Measurements from ENCODE around the gene SH3BGRL.
A peak's percentile ranks its signal among the peaks of the same experiment; 100 is the strongest.

The SH3BGRL gene

DNA sequence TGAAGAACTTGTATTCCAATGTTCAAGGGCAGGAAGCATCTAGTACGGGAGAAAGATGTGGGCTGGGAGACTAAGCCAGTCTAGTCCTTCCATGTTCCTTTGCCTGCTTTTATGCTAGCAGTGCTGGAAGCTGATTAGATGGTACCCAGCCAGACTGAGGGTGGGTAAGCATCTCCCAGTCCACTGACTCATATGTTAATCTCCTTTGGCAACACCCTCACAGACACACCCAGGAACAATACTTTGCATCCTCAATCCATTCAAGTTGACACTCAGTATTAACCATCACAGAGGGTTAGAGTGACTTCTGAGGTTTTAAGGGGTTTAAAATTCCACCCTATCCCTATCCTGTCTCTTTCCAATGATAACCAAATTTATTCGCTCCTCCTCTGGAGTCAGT is 6.6 kb upstream of the SH3BGRL start:
- H4K20me1 ChIP-seq (ENCODE audit: insufficient read depth, low read length): no peaks in the 10 kb centered on the region
- TF ChIP-seq EZH2 (IDR thresholded peaks at IDR 0.05; ENCODE audit: borderline replicate concordance, low read depth, low read length, severe bottlenecking): no peak
- TF ChIP-seq, protein P1, sequence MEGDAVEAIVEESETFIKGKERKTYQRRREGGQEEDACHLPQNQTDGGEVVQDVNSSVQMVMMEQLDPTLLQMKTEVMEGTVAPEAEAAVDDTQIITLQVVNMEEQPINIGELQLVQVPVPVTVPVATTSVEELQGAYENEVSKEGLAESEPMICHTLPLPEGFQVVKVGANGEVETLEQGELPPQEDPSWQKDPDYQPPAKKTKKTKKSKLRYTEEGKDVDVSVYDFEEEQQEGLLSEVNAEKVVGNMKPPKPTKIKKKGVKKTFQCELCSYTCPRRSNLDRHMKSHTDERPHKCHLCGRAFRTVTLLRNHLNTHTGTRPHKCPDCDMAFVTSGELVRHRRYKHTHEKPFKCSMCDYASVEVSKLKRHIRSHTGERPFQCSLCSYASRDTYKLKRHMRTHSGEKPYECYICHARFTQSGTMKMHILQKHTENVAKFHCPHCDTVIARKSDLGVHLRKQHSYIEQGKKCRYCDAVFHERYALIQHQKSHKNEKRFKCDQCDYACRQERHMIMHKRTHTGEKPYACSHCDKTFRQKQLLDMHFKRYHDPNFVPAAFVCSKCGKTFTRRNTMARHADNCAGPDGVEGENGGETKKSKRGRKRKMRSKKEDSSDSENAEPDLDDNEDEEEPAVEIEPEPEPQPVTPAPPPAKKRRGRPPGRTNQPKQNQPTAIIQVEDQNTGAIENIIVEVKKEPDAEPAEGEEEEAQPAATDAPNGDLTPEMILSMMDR (IDR thresholded peaks at IDR 0.05; ENCODE audit: borderline replicate concordance, extremely low read depth, low read length, poor library complexity, severe bottlenecking): no peak
- H3K9ac ChIP-seq (ENCODE audit: low read depth, low read length): no peak overlapping the region
- H3K27me3 ChIP-seq (ENCODE audit: insufficient read depth, low read length, poor library complexity): no peaks in the 10 kb centered on the region
- no peaks in the 10 kb centered on the region for H3K4me1 ChIP-seq (ENCODE audit: insufficient read depth, low read length)
- no peak overlapping the region for H3K4me3 ChIP-seq (ENCODE audit: low read depth in 1 of 2, low read length in 2 of 2)
- no peak for DNase-seq
- ATAC-seq (ENCODE audit: insufficient read depth, low read depth): no peak
- no peaks in the 10 kb centered on the region for H3K9me3 ChIP-seq (ENCODE audit: insufficient read depth, low read length, severe bottlenecking)
- H3K4me2 ChIP-seq (ENCODE audit: insufficient read depth, low read length): no peak overlapping the region
- no peaks in the 10 kb centered on the region for H3K79me2 ChIP-seq (ENCODE audit: insufficient read depth, low read length)
- no peak overlapping the region for H2AFZ ChIP-seq (ENCODE audit: low read depth, low read length)
- no peaks in the 10 kb centered on the region for H3K36me3 ChIP-seq (ENCODE audit: insufficient read depth, low read length)
- no peak overlapping the region for H3K27ac ChIP-seq (ENCODE audit: low read length)

DNA sequence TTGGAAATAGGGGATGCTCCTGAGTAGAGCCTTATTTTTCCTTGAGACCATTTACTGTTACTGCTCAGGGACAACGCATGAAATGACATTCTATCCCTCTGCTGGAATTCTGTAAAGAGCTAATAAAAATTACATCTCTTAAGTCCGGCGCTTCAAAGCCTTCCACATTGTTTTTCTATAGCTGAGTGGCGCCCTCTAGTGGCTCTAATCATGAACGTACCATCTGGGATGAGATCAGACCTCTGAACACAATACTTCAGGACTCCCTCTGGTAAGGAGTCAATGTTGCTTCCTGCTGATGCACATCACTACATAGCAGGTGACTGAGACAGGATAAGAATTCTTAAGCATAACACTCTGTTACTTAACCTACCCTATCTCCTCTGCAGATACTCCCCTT is 6.2 kb upstream of the SH3BGRL start:
- Histone ChIP-seq H3K4me3 (ENCODE audit: low read depth in 1 of 2, low read length in 2 of 2) (no peak overlapping the region), H4K20me1 (ENCODE audit: insufficient read depth, low read length) (no peaks in the 10 kb centered on the region), H2AFZ (ENCODE audit: low read depth, low read length) (no peak overlapping the region), H3K4me2 (ENCODE audit: insufficient read depth, low read length) (no peak overlapping the region), H3K27me3 (ENCODE audit: insufficient read depth, low read length, poor library complexity) (no peaks in the 10 kb centered on the region), H3K9me3 (ENCODE audit: insufficient read depth, low read length, severe bottlenecking) (no peaks in the 10 kb centered on the region), H3K79me2 (ENCODE audit: insufficient read depth, low read length) (0 out of 2 replicates have a peak, but pooled peaks cover under 1% of the 10 kb centered on the region), H3K27ac (ENCODE audit: low read length) (no peak overlapping the region), H3K36me3 (ENCODE audit: insufficient read depth, low read length) (no peaks in the 10 kb centered on the region), H3K9ac (ENCODE audit: low read depth, low read length) (no peak overlapping the region), H3K4me1 (ENCODE audit: insufficient read depth, low read length) (peaks cover 1% of the 10 kb centered on the region; the same call in 1 of the 2 replicates)
- DNase-seq: peak; percentile 50
- TF ChIP-seq, protein P1 (IDR thresholded peaks at IDR 0.05; ENCODE audit: borderline replicate concordance, extremely low read depth, low read length, poor library complexity, severe bottlenecking): peak; percentile 71
- no peak for TF ChIP-seq EZH2 (IDR thresholded peaks at IDR 0.05; ENCODE audit: borderline replicate concordance, low read depth, low read length, severe bottlenecking)
- ATAC-seq (ENCODE audit: insufficient read depth, low read depth): peak; percentile 82

DNA sequence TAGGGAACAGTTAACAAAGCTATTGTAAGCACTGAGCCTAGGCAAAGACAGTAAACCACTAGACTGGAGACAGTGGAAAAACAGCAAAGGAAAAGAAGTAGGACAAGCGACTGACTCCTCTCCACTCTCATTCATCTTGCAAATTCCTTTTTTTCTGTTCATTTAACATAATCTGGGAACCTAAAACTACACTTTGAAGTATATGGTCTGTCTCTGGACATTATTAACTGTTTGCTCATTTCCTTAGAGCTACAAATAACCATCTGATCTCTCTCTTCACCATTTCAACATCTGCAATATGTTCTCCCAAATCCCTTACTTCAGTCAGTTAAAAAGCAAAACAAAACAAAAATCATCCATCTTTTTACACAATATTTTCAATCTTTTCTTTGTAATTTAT is 831 bp upstream of the SH3BGRL start:
- H3K36me3 ChIP-seq (ENCODE audit: insufficient read depth, low read length): no peaks in the 10 kb centered on the region; the same call in 1 of the 2 replicates
- TF ChIP-seq EZH2 (IDR thresholded peaks at IDR 0.05; ENCODE audit: borderline replicate concordance, low read depth, low read length, severe bottlenecking): no peak
- H3K9me3 ChIP-seq (ENCODE audit: insufficient read depth, low read length, severe bottlenecking): no peaks in the 10 kb centered on the region
- no peak for DNase-seq
- H3K4me3 ChIP-seq (ENCODE audit: low read depth in 1 of 2, low read length in 2 of 2): peak overlapping the region; percentile 52 to 78; a peak in 3 of 4 replicates
- H3K79me2 ChIP-seq (ENCODE audit: insufficient read depth, low read length): peaks cover 48% of the 10 kb centered on the region
- peak overlapping the region; percentile 72 for H3K9ac ChIP-seq (ENCODE audit: low read depth, low read length)
- no peak for ATAC-seq (ENCODE audit: insufficient read depth, low read depth)
- H3K4me1 ChIP-seq (ENCODE audit: insufficient read depth, low read length): peaks cover 28% of the 10 kb centered on the region
- peak overlapping the region; percentile 83 for H3K4me2 ChIP-seq (ENCODE audit: insufficient read depth, low read length)
- H2AFZ ChIP-seq (ENCODE audit: low read depth, low read length): peak overlapping the region; percentile 86
- no peaks in the 10 kb centered on the region for H4K20me1 ChIP-seq (ENCODE audit: insufficient read depth, low read length)
- peak overlapping the region; percentile 97 for H3K27ac ChIP-seq (ENCODE audit: low read length)
- H3K27me3 ChIP-seq (ENCODE audit: insufficient read depth, low read length, poor library complexity): no peaks in the 10 kb centered on the region

DNA sequence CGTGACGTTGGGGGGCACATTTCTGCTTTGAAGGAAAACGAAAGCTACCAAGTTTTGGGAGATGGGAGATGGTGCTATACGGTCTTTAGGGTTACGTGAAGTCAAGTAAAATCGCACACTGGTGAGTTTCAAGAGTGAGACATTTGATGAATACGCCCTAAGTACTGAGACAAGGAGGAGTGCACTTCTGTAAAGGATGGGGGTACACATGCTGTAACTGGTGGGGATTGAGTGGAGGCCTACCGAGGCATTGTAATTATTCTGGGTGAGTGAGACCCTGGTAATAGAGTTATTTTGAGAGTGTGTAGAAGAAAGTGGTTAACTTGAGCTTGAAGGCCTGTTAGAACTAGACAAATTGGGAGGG is 536 bp downstream of the SH3BGRL start:
- TF ChIP-seq, protein P1 (IDR thresholded peaks at IDR 0.05; ENCODE audit: borderline replicate concordance, extremely low read depth, low read length, poor library complexity, severe bottlenecking): no peak
- TF ChIP-seq EZH2 (IDR thresholded peaks at IDR 0.05; ENCODE audit: borderline replicate concordance, low read depth, low read length, severe bottlenecking): no peak
- DNase-seq: peak; percentile 7
- Histone ChIP-seq H3K36me3 (ENCODE audit: insufficient read depth, low read length) (no peaks in the 10 kb centered on the region; the same call in 1 of the 2 replicates), H3K4me1 (ENCODE audit: insufficient read depth, low read length) (peaks cover 31% of the 10 kb centered on the region), H2AFZ (ENCODE audit: low read depth, low read length) (peak overlapping the region; percentile 64), H3K27me3 (ENCODE audit: insufficient read depth, low read length, poor library complexity) (no peaks in the 10 kb centered on the region), H3K27ac (ENCODE audit: low read length) (peak overlapping the region; percentile 97), H3K9ac (ENCODE audit: low read depth, low read length) (peak overlapping the region; percentile 72), H4K20me1 (ENCODE audit: insufficient read depth, low read length) (no peaks in the 10 kb centered on the region; the same call in 1 of the 2 replicates), H3K9me3 (ENCODE audit: insufficient read depth, low read length, severe bottlenecking) (no peaks in the 10 kb centered on the region), H3K4me3 (ENCODE audit: low read depth in 1 of 2, low read length in 2 of 2) (peak overlapping the region; percentile 52 to 78), H3K79me2 (ENCODE audit: insufficient read depth, low read length) (peaks cover 61% of the 10 kb centered on the region), H3K4me2 (ENCODE audit: insufficient read depth, low read length) (peak overlapping the region; percentile 83)
- ATAC-seq (ENCODE audit: insufficient read depth, low read depth): peak; percentile 34
